T-cell (primary cell): ENCODE data around the gene TTC7B. TPM values are rescaled to one million over a fixed set of nuclear protein-coding genes. Genes with fewer than 3 reads are reported as not detected.
A peak's percentile ranks its signal among the peaks of the same experiment; 100 is the strongest.

Experiments
- ATAC-seq, 4 experiments: fragments of 200-7000 bp in 3 of 4; fragments of 150-1000 bp in 1 of 4; cut with Tn5 transposase; replicated peaks in 1 of 4; 1 replicate in 3 of 4; 2 replicates in 1 of 4; pipeline ENCODE4 v1.10.0; 2021; ENCODE audit warnings: moderate library complexity in 3 of 4, mild to moderate bottlenecking in 2 of 4, moderate number of reproducible peaks in 1 of 4
- CTCF ChIA-PET, 2 donors: fragments of 300-600 bp; sonication (Branson Sonifier 250); formaldehyde crosslinking; loops; one replicate each; lab custom pipeline; 2022; ENCODE audit warnings: antibody characterized with exemption in 2 of 2; lab: Charles Lee
- POLR2A ChIA-PET, 2 donors: fragments of 300-600 bp; sonication (Branson Sonifier 250); formaldehyde crosslinking; loops; one replicate each; lab custom pipeline; 2022; ENCODE audit warnings: antibody characterized with exemption in 2 of 2; lab: Charles Lee
- DNase-seq, 35 experiments: peaks; one replicate each; pipeline versions ENCODE4 v3.0.0 to v3.0.0-alpha.2; 2013 to 2023
- H3K27ac ChIP-seq: one replicate; pipeline ENCODE4 v1.5.1; 2013; ENCODE audit warnings: low read length
- H3K27me3 ChIP-seq, 2 experiments: replicated peaks in 1 of 2; 1 replicate in 1 of 2; 2 replicates in 1 of 2; pipeline versions ENCODE4 v1.6.1 to v1.7.0; 2013; ENCODE audit warnings: low read length in 1 of 2, mixed read lengths in 1 of 2; ENCODE audit not compliant: control insufficient read depth in 2 of 2, insufficient read depth in 2 of 2; ENCODE audit errors: extremely low read depth in 1 of 2
- H3K36me3 ChIP-seq, 2 donors: 1 replicate in 1 of 2; 2 replicates in 1 of 2; pipeline versions ENCODE4 v1.6.1 to v1.7.0; 2013; ENCODE audit warnings: low read length in 1 of 2; ENCODE audit not compliant: control insufficient read depth in 2 of 2, insufficient read depth in 1 of 2; ENCODE audit errors: extremely low read depth in 1 of 2
- H3K4me1 ChIP-seq, 2 experiments: 1 replicate in 1 of 2; 2 replicates in 1 of 2; pipeline versions ENCODE4 v1.6.1 to v1.7.0; 2013; ENCODE audit warnings: low read length in 2 of 2, mixed read lengths in 1 of 2; ENCODE audit not compliant: insufficient read depth in 2 of 2, control insufficient read depth in 1 of 2; ENCODE audit errors: extremely low read depth in 1 of 2
- H3K4me3 ChIP-seq, 2 donors: 1 replicate in 1 of 2; 2 replicates in 1 of 2; pipeline versions ENCODE4 v1.5.1 to v1.7.0; 2013; ENCODE audit warnings: mild to moderate bottlenecking in 2 of 2, low read length in 1 of 2, moderate library complexity in 1 of 2; ENCODE audit not compliant: control insufficient read depth in 1 of 2; ENCODE audit errors: extremely low read depth in 1 of 2
- H3K9me3 ChIP-seq: 2 replicates; pipeline ENCODE4 v1.7.0; 2013
- H3K27ac Mint-ChIP-seq, 2 donors: one replicate each; pipeline ENCODE4 v1.8.0; 2020 to 2021; ENCODE audit warnings: mild to moderate bottlenecking in 2 of 2, mixed read lengths in 2 of 2
- H3K27me3 Mint-ChIP-seq, 2 donors: one replicate each; pipeline ENCODE4 v1.8.0; 2021 to 2022; ENCODE audit warnings: mixed read lengths in 2 of 2
- H3K36me3 Mint-ChIP-seq: one replicate; pipeline ENCODE4 v1.8.0; 2021; ENCODE audit warnings: mixed read lengths
- H3K4me1 Mint-ChIP-seq, 3 donors: one replicate each; pipeline ENCODE4 v1.8.0; 2020 to 2022; ENCODE audit warnings: mixed read lengths in 3 of 3, mild to moderate bottlenecking in 1 of 3
- H3K4me3 Mint-ChIP-seq, 3 donors: one replicate each; pipeline ENCODE4 v1.8.0; 2020 to 2022; ENCODE audit warnings: mild to moderate bottlenecking in 3 of 3, mixed read lengths in 3 of 3, moderate library complexity in 3 of 3
- H3K9me3 Mint-ChIP-seq, 3 donors: one replicate each; pipeline ENCODE4 v1.8.0; 2020 to 2022; ENCODE audit warnings: mixed read lengths in 3 of 3
- WGBS: methylation state at CpG from one replicate; pipeline ENCODE4 v1.1.5; 2013; ENCODE audit warnings: missing lambda C conversion rate; ENCODE audit not compliant: insufficient coverage; 5-methylcytosine and 5-hydroxymethylcytosine counted together
- total RNA-seq, 35 experiments: library from RNA in 6 of 35; stranded (reverse) in 6 of 35; fragments of 120-200 nt in 1 of 35; gene quantifications; one replicate each; pipeline versions ENCODE4 v1.2.1 to v1.2.4 and lab custom pipeline; 2013 to 2026

The TTC7B gene
- total RNA-seq, 5 donors from 2014 or later (not counting 1 experiment from before 2014, with no cell fraction given), result 1.5 to 2.6 (median 1.7) TPM

GRCh38 chr14:90816681-90817436, 629 bp upstream of the TTC7B start:
- no peaks in the 10 kb centered on the region for H3K9me3 ChIP-seq
- CTCF ChIA-PET, result interaction anchor here in 1 of 2 donors (2.1 kb wide), 1 partner anchor 58 kb away, joined by 7 read pairs; no protein-coding TSS in a partner anchor
- WGBS, result 50% methylated on average over 8 of the region's 16 CpGs
- H3K9me3 Mint-ChIP-seq, result no peaks in the 10 kb centered on the region
- H3K4me1 ChIP-seq, result peaks cover 0 to 23% of the 10 kb centered on the region in 2 experiments
- H3K36me3 Mint-ChIP-seq, result no peaks in the 10 kb centered on the region
- H3K27ac ChIP-seq, result no peak overlapping the region
- peak overlapping the region; percentile 36 to 69 (median 58) for H3K4me3 Mint-ChIP-seq
- POLR2A ChIA-PET, result no interaction called here
- no peak for DNase-seq
- no peak overlapping the region for H3K27ac Mint-ChIP-seq
- no peak for ATAC-seq
- H3K36me3 ChIP-seq, result no peaks in the 10 kb centered on the region
- H3K27me3 Mint-ChIP-seq, result peaks cover 4 to 5% of the 10 kb centered on the region in 2 donors
- H3K27me3 ChIP-seq, result peaks cover 0 to 19% of the 10 kb centered on the region in 2 experiments
- peaks cover 7 to 18% (median 15%) of the 10 kb centered on the region in 3 donors for H3K4me1 Mint-ChIP-seq
- H3K4me3 ChIP-seq, result no peak overlapping the region

GRCh38 chr14:90815572-90815821, 733 bp downstream of the TTC7B start:
- Histone ChIP-seq H3K27ac (no peak overlapping the region), H3K27me3 (peaks cover 0 to 19% of the 10 kb centered on the region in 2 experiments), H3K4me3 (no peak overlapping the region), H3K9me3 (no peaks in the 10 kb centered on the region), H3K36me3 (no peaks in the 10 kb centered on the region), H3K4me1 (peaks cover 0 to 13% of the 10 kb centered on the region in 2 experiments)
- DNase-seq (no peak), ATAC-seq (no peak)
- no peaks in the 10 kb centered on the region for H3K36me3 Mint-ChIP-seq
- WGBS, result 95% methylated on average over 5 of the region's 5 CpGs
- peak overlapping the region; percentile 61 to 72 (median 70) for H3K4me3 Mint-ChIP-seq
- peaks cover 4 to 5% of the 10 kb centered on the region in 2 donors for H3K27me3 Mint-ChIP-seq
- ChIA-PET CTCF (interaction anchor here in 1 of 2 donors (2.1 kb wide), 1 partner anchor 57 kb away, joined by 7 read pairs; no protein-coding TSS in a partner anchor), POLR2A (no interaction called here)
- H3K27ac Mint-ChIP-seq, result peak overlapping the region in 1 of 2 donors; percentile 53
- H3K4me1 Mint-ChIP-seq, result peaks cover under 1 to 9% (median 6%) of the 10 kb centered on the region in 3 donors
- H3K9me3 Mint-ChIP-seq, result no peaks in the 10 kb centered on the region

DNA sequence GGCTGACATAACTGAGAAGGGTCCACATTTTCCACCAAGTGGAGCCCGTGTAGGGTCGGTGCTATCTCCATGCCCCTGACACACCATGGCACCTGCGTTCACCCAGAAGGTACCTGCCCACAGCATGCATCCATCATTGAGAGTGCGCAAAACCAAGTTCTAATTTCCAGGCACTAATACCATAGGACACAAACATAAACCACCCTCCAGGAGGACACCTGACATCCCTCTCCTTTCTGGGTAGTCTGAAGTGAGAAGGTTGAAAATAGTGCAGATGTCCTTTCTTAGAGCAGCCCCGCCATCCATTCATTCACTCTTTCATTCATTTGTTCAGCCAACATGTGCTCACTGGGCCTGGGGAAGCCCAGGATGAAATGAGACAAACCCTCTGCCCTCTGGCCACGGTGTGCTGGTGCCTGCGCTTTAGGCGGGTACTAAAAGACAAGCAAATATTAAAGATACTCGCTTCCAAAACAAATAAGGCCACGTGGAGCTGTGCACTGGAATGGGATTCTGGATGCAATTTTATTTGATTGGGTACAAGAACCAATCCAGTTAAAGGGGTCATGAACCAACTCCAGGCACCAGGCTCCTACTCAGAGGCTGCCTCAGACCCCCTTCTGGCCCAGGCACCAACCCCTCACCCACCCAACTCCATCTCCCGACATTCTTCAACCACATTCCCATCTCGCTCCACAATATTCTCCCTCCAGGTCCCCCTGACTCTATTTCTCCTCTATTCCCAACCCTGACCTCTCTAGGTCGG, 1.2 kb downstream of the TTC7B start:
- DNase-seq, result no peak
- CTCF ChIA-PET, result no interaction called here
- Histone ChIP-seq H3K27me3 (peaks cover 0 to 19% of the 10 kb centered on the region in 2 experiments), H3K27ac (no peak overlapping the region), H3K4me3 (no peak overlapping the region), H3K4me1 (peaks cover 0 to 12% of the 10 kb centered on the region in 2 experiments), H3K36me3 (no peaks in the 10 kb centered on the region), H3K9me3 (no peaks in the 10 kb centered on the region)
- POLR2A ChIA-PET, result no interaction called here
- peaks cover 0 to 5% (median 5%) of the 10 kb centered on the region in 3 donors for H3K4me1 Mint-ChIP-seq
- no peak for ATAC-seq
- H3K36me3 Mint-ChIP-seq, result no peaks in the 10 kb centered on the region
- H3K9me3 Mint-ChIP-seq, result no peaks in the 10 kb centered on the region
- peak overlapping the region; percentile 61 to 72 (median 70) for H3K4me3 Mint-ChIP-seq
- H3K27me3 Mint-ChIP-seq, result peaks cover 4 to 5% of the 10 kb centered on the region in 2 donors
- WGBS, result 96% methylated on average over 9 of the region's 13 CpGs
- H3K27ac Mint-ChIP-seq, result peak overlapping the region in 1 of 2 donors; percentile 53

DNA sequence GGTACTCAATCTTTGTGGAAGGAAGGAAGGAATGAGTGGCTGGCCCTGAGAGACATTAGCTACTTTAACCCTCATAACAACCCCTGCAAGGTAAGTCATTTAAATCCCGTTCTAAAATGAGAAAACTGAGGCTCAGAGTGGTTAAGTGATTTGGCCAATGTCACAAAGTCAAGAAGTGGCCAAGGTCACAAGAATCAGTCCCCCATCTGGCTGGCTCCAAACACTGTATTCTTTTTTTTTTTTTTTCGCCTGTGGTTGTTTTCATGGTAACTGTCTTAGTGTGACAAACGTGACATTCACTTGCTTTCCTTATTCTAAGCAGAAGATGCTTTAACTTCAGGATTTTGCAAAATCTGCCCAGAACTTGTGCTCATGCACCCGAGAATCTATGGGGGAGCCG, 2.8 kb downstream of the TTC7B start:
- H3K4me1 Mint-ChIP-seq, result peaks cover 0 to 5% (median 4%) of the 10 kb centered on the region in 3 donors
- no peaks in the 10 kb centered on the region for H3K9me3 Mint-ChIP-seq
- WGBS, result 100% methylated on average over 2 of the region's 5 CpGs
- Histone ChIP-seq H3K27ac (no peak overlapping the region), H3K27me3 (peaks cover 0 to 17% of the 10 kb centered on the region in 2 experiments), H3K36me3 (no peaks in the 10 kb centered on the region), H3K4me3 (no peak overlapping the region), H3K9me3 (no peaks in the 10 kb centered on the region), H3K4me1 (peaks cover 0 to 12% of the 10 kb centered on the region in 2 experiments)
- H3K27me3 Mint-ChIP-seq, result peaks cover 4 to 5% of the 10 kb centered on the region in 2 donors
- DNase-seq (no peak), ATAC-seq (no peak)
- H3K27ac Mint-ChIP-seq, result no peak overlapping the region
- H3K4me3 Mint-ChIP-seq, result peak overlapping the region in 1 of 3 donors; percentile 17
- ChIA-PET POLR2A (no interaction called here), CTCF (no interaction called here)
- no peaks in the 10 kb centered on the region for H3K36me3 Mint-ChIP-seq

DNA sequence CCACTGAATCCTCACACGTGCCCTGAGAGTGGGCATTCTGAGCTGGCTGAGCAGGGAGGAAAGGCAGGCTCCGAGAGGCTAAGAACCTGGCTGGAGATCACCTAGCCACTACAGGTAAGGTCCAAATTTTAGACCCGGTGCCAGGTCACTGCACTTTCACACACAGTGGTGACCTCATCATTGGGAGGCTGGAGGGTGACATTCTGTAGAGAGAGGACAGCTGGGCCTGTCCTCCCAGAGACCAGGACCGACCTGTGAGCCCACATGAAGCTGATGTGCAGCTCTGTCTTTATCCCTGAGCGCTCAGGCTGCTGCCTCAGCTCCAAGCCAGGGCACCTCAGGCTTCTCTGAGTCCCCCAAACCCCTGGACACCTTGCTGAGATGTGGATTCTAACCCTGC, 4.1 kb downstream of the TTC7B start:
- peaks cover under 1% of the 10 kb centered on the region in 2 donors for H3K27me3 Mint-ChIP-seq
- H3K36me3 ChIP-seq, result no peaks in the 10 kb centered on the region

DNA sequence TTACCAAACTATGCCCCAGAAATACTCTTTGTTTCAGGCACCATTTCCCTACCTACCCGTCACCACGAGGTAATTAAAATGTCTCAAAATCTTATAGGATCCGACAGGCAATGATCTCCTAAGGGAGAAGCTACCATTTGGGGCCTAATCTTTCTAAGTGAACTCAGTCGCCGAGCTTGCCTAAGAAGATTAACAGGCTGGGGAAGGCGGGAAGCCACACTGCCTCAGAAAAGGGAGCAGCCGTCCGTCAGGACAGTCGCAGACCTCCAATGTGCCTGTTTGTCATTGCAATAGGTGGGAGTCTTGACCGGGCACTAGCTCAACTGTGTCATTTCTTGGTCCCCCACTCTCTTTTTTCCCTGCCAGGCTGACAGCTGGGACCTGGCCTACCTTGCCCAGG, 4.6 kb downstream of the TTC7B start:
- ChIA-PET CTCF (no interaction called here), POLR2A (no interaction called here)
- 92% methylated on average over 7 of the region's 10 CpGs for WGBS
- no peak overlapping the region for H3K4me3 Mint-ChIP-seq
- H3K36me3 Mint-ChIP-seq, result no peaks in the 10 kb centered on the region
- H3K27ac Mint-ChIP-seq, result no peak overlapping the region
- DNase-seq, result no peak
- no peak for ATAC-seq
- H3K4me1 Mint-ChIP-seq, result peaks cover 0 to 5% (median 4%) of the 10 kb centered on the region in 3 donors
- peaks cover 0 to 7% of the 10 kb centered on the region in 2 experiments for H3K4me1 ChIP-seq
- no peak overlapping the region for H3K4me3 ChIP-seq
- no peaks in the 10 kb centered on the region for H3K9me3 Mint-ChIP-seq
- H3K27ac ChIP-seq, result no peak overlapping the region
- H3K27me3 ChIP-seq, result peaks cover 0 to 6% of the 10 kb centered on the region in 2 experiments
- no peaks in the 10 kb centered on the region for H3K36me3 ChIP-seq
- H3K9me3 ChIP-seq, result no peaks in the 10 kb centered on the region
- H3K27me3 Mint-ChIP-seq, result no peaks in the 10 kb centered on the region

More for the DNA sequence above, 4.1 kb downstream of the TTC7B start:
- Mint-ChIP-seq H3K27ac (no peak overlapping the region), H3K9me3 (no peaks in the 10 kb centered on the region), H3K4me3 (no peak overlapping the region), H3K36me3 (no peaks in the 10 kb centered on the region), H3K4me1 (peaks cover 0 to 5% (median 4%) of the 10 kb centered on the region in 3 donors)
- Histone ChIP-seq H3K9me3 (no peaks in the 10 kb centered on the region), H3K4me3 (no peak overlapping the region), H3K27me3 (peaks cover 0 to 11% of the 10 kb centered on the region in 2 experiments), H3K27ac (no peak overlapping the region), H3K4me1 (peaks cover 0 to 12% of the 10 kb centered on the region in 2 experiments)
- DNase-seq (no peak), ATAC-seq (no peak)
- 81% methylated on average over 3 of the region's 5 CpGs for WGBS
- ChIA-PET POLR2A (no interaction called here), CTCF (no interaction called here)
